ENCODE results near the gene CDC14C.

Gene CDC14C

GRCh38 chr7:48971173-48971572 is 46.8 kb downstream of the CDC14C start:
- in situ Hi-C loops (cut with MboI; ENCODE audit: low sequenced_read_pairs) = no loop called here

GRCh38 chr7:48976253-48976652 is 51.9 kb downstream of the CDC14C start:
- in situ Hi-C loops (cut with MboI; ENCODE audit: low sequenced_read_pairs) = no loop called here

GRCh38 chr7:48976850-48977249 is 52.5 kb downstream of the CDC14C start:
- in situ Hi-C loops (cut with MboI; ENCODE audit: low sequenced_read_pairs) = no loop called here
